Measurements from ENCODE around the gene SWSAP1. TPM values are rescaled to one million over a fixed set of nuclear protein-coding genes. Genes with fewer than 3 reads are reported as not detected.

Gene SWSAP1
- total and polyA plus RNA-seq, 9 of the 15 experiments (the other 6 are each of a cell fraction or from before 2014, with no cell fraction given): 0.18 to 2.8 (median 1.7) TPM

DNA sequence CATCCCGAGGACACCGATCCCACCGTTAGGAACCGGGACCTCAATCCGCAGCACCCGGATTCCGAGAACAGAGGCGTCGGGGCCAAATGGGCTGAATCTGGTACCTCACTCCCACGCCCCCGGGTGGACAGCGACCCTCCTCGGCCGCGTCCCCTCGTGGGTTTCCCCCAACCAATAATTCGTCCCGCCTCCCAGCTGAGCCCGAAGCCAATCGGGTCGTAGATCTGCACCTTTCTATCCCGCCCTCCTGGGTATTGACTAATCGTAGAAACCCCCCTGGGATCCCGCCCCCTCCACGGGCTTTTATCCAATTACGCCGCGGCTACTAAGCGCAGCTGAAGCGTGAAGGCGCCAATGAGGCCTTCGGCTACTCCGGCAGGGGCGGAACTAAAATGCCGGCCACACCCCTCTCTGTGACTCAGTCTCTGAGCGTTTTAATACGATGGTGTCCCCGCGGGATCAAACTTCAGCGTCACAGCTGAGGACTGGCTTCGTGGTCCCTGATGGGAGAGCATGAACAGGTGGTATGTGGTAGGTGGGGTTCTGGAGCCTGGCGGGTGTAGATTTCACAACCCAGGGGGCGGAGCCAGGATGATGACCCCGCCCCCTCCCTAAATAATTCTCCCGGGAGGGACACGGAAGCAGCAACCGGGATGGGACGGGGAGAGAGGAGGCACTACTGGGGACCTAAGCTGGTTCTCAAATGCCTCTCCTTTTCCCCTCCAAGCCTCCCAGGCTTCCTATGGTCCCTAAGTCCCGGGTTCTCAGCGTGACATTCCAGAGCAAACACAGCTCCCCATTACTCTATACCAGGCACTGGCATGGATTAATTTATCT is 28.1 kb upstream of the SWSAP1 start, which contains the start of the genes CCDC159 and TMEM205 (continued):
- TF ChIP-seq CEBPB (tag; IDR thresholded peaks at IDR 0.05) (peak; percentile 98), ELF1 (tag; IDR thresholded peaks at IDR 0.05) (peak; percentile 76), MCM3 (IDR thresholded peaks at IDR 0.05) (no peak), KAT2B (IDR thresholded peaks at IDR 0.05; ENCODE audit: low read depth, low read length) (no peak), CREB3L1 (IDR thresholded peaks at IDR 0.05; ENCODE audit: borderline replicate concordance, low read depth) (no peak), ZNF143 (CRISPR knock-in tag; IDR thresholded peaks at IDR 0.05) (no peak), SLC30A9 (CRISPR knock-in tag; IDR thresholded peaks at IDR 0.05) (no peak), ZBTB7A (IDR thresholded peaks at IDR 0.05; ENCODE audit: borderline replicate concordance, control insufficient read depth, low read depth, low read length) (peak; percentile 83), RAD51 (IDR thresholded peaks at IDR 0.05; ENCODE audit: borderline replicate concordance, low read depth) (no peak), ZNF77 (CRISPR knock-in tag; IDR thresholded peaks at IDR 0.05) (no peak), ZKSCAN1 (IDR thresholded peaks at IDR 0.05; ENCODE audit: low read depth, low read length) (no peak), ZFX (CRISPR knock-in tag; IDR thresholded peaks at IDR 0.05) (no peak), PCBP2 (IDR thresholded peaks at IDR 0.05; ENCODE audit: low read depth, low read length, poor library complexity, severe bottlenecking) (no peak), ZFP91 (CRISPR knock-in tag; IDR thresholded peaks at IDR 0.05) (no peak), ZNF551 (CRISPR knock-in tag; IDR thresholded peaks at IDR 0.05) (no peak), ZNF134 (CRISPR knock-in tag; conservative IDR thresholded peaks at IDR 0.05) (no peak), SAP30 (IDR thresholded peaks at IDR 0.05; ENCODE audit: borderline replicate concordance, insufficient read depth, low read depth, low read length, poor library complexity, severe bottlenecking) (no peak), RBM34 (IDR thresholded peaks at IDR 0.05; ENCODE audit: borderline replicate concordance, insufficient read depth, low read length) (no peak), NBN (IDR thresholded peaks at IDR 0.05; ENCODE audit: low read depth) (no peak)
- TF ChIP-seq, protein P1, sequence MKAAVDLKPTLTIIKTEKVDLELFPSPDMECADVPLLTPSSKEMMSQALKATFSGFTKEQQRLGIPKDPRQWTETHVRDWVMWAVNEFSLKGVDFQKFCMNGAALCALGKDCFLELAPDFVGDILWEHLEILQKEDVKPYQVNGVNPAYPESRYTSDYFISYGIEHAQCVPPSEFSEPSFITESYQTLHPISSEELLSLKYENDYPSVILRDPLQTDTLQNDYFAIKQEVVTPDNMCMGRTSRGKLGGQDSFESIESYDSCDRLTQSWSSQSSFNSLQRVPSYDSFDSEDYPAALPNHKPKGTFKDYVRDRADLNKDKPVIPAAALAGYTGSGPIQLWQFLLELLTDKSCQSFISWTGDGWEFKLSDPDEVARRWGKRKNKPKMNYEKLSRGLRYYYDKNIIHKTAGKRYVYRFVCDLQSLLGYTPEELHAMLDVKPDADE (conservative IDR thresholded peaks at IDR 0.05; ENCODE audit: control insufficient read depth, low read depth, low read length): no peak
- TF ChIP-seq, protein P2, sequence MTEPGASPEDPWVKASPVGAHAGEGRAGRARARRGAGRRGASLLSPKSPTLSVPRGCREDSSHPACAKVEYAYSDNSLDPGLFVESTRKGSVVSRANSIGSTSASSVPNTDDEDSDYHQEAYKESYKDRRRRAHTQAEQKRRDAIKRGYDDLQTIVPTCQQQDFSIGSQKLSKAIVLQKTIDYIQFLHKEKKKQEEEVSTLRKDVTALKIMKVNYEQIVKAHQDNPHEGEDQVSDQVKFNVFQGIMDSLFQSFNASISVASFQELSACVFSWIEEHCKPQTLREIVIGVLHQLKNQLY (CRISPR knock-in tag; conservative IDR thresholded peaks at IDR 0.05): no peak
